HAP-1 (cell line): ENCODE data around the gene DST.

Experiments used
- DNase-seq, 2 experiments: peaks; one replicate each; pipeline ENCODE4 v3.0.0-alpha.2; 2016 to 2020; ENCODE audit warnings: low spot score in 2 of 2
- H3K27me3 ChIP-seq: fragments of 250-450 bp; sonication (Bioruptor Pico); 2 replicates; pipeline ENCODE4 v1.5.1; 2020; ENCODE audit warnings: low read depth, mild to moderate bottlenecking, moderate library complexity
- H3K36me3 ChIP-seq: fragments of 250-450 bp; sonication (Bioruptor Pico); replicated peaks from 2 replicates; pipeline ENCODE4 v1.5.1; 2020; ENCODE audit warnings: mild to moderate bottlenecking
- H3K4me1 ChIP-seq: fragments of 250-450 bp; sonication (Bioruptor Pico); 2 replicates; pipeline ENCODE4 v1.5.1; 2020; ENCODE audit warnings: mild to moderate bottlenecking
- H3K4me3 ChIP-seq: fragments of 250-450 bp; sonication (Bioruptor Pico); 2 replicates; pipeline ENCODE4 v1.5.1; 2020; ENCODE audit warnings: mild to moderate bottlenecking, moderate library complexity
- H3K9me3 ChIP-seq: fragments of 250-450 bp; sonication (Bioruptor Pico); 2 replicates; pipeline ENCODE4 v1.5.1; 2020; ENCODE audit warnings: mild to moderate bottlenecking, moderate library complexity
- in situ Hi-C: fragments of 300-500 bp; cut with MboI; formaldehyde crosslinking; loops from 3 replicates; pipeline ENCODE4 v1.14.3; 2020; ENCODE audit warnings: low sequenced_read_pairs, inconsistent platforms, mixed read lengths

Gene DST

GRCh38 chr6:56642366-56643261, at the start of gene DST:
TSS of gene DST (minus strand) at chr6:56642889.
- in situ Hi-C loops: loop anchor here (5.0 kb wide), 1 partner anchor 55 kb away; no protein-coding TSS in a partner anchor
- Histone ChIP-seq H3K36me3 (no peaks in the 10 kb centered on the region), H3K27me3 (no peaks in the 10 kb centered on the region), H3K9me3 (no peaks in the 10 kb centered on the region), H3K4me1 (peaks cover 6% of the 10 kb centered on the region; the same call in 1 of the 2 replicates), H3K4me3 (no peak within 1 kb of the TSS)
- peak; percentile 47 to 49 for DNase-seq

GRCh38 chr6:56691814-56692213, 49.1 kb upstream of the DST start:
- H3K27me3 ChIP-seq: no peaks in the 10 kb centered on the region
- no peaks in the 10 kb centered on the region for H3K9me3 ChIP-seq
- no peak overlapping the region for H3K4me3 ChIP-seq
- peaks cover 34% of the 10 kb centered on the region for H3K4me1 ChIP-seq
- no peak for DNase-seq
- H3K36me3 ChIP-seq: no peaks in the 10 kb centered on the region
- in situ Hi-C loops: no loop called here

GRCh38 chr6:56691286-56691595, 48.6 kb upstream of the DST start:
- H3K27me3 ChIP-seq: no peaks in the 10 kb centered on the region

GRCh38 chr6:56690519-56691285, 48.0 kb upstream of the DST start:
- Histone ChIP-seq H3K4me1 (peaks cover 34% of the 10 kb centered on the region), H3K4me3 (no peak overlapping the region), H3K27me3 (no peaks in the 10 kb centered on the region), H3K9me3 (no peaks in the 10 kb centered on the region), H3K36me3 (no peaks in the 10 kb centered on the region)
- DNase-seq: no peak
- in situ Hi-C loops: no loop called here

More at GRCh38 chr6:56691286-56691595, 48.6 kb upstream of the DST start:
- H3K4me1 ChIP-seq: peaks cover 34% of the 10 kb centered on the region
- no peaks in the 10 kb centered on the region for H3K36me3 ChIP-seq
- no peak overlapping the region for H3K4me3 ChIP-seq
- no peaks in the 10 kb centered on the region for H3K9me3 ChIP-seq
- peak; percentile 30 to 77 for DNase-seq
- in situ Hi-C loops: no loop called here

GRCh38 chr6:56689663-56690062, 47.0 kb upstream of the DST start:
- Histone ChIP-seq H3K4me3 (no peak overlapping the region), H3K4me1 (peaks cover 34% of the 10 kb centered on the region), H3K36me3 (no peaks in the 10 kb centered on the region), H3K9me3 (no peaks in the 10 kb centered on the region), H3K27me3 (no peaks in the 10 kb centered on the region)
- no peak for DNase-seq
- in situ Hi-C loops: no loop called here

GRCh38 chr6:56689114-56689513, 46.4 kb upstream of the DST start:
- H3K36me3 ChIP-seq: no peaks in the 10 kb centered on the region
- DNase-seq: no peak
- in situ Hi-C loops: no loop called here
- H3K4me3 ChIP-seq: no peak overlapping the region
- H3K27me3 ChIP-seq: no peaks in the 10 kb centered on the region
- H3K4me1 ChIP-seq: peaks cover 34% of the 10 kb centered on the region
- no peaks in the 10 kb centered on the region for H3K9me3 ChIP-seq

GRCh38 chr6:56688521-56688920, 45.8 kb upstream of the DST start:
- no peaks in the 10 kb centered on the region for H3K27me3 ChIP-seq
- no peaks in the 10 kb centered on the region for H3K36me3 ChIP-seq
- H3K4me1 ChIP-seq: peaks cover 31% of the 10 kb centered on the region
- no peaks in the 10 kb centered on the region for H3K9me3 ChIP-seq
- no peak for DNase-seq
- in situ Hi-C loops: no loop called here
- H3K4me3 ChIP-seq: no peak overlapping the region

- Histone ChIP-seq H3K4me3 (no peak overlapping the region), H3K27me3 (no peaks in the 10 kb centered on the region), H3K4me1 (peaks cover 22% of the 10 kb centered on the region), H3K9me3 (no peaks in the 10 kb centered on the region), H3K36me3 (no peaks in the 10 kb centered on the region)
- no peak for DNase-seq
- in situ Hi-C loops: no loop called here
These were observed 44.9 kb upstream of the DST start for GRCh38 chr6:56687551-56687950.

- H3K4me1 ChIP-seq: peaks cover 10% of the 10 kb centered on the region
- no peaks in the 10 kb centered on the region for H3K27me3 ChIP-seq
- H3K9me3 ChIP-seq: no peaks in the 10 kb centered on the region
- in situ Hi-C loops: no loop called here
- no peak overlapping the region for H3K4me3 ChIP-seq
- DNase-seq: no peak
- no peaks in the 10 kb centered on the region for H3K36me3 ChIP-seq
These were observed 43.7 kb upstream of the DST start for GRCh38 chr6:56686429-56686828.

- H3K36me3 ChIP-seq: no peaks in the 10 kb centered on the region
- no peaks in the 10 kb centered on the region for H3K9me3 ChIP-seq
- H3K4me1 ChIP-seq: peaks cover 6% of the 10 kb centered on the region
- H3K27me3 ChIP-seq: no peaks in the 10 kb centered on the region
- DNase-seq: no peak
- H3K4me3 ChIP-seq: no peak overlapping the region
- in situ Hi-C loops: no loop called here
These were observed 43.3 kb upstream of the DST start for GRCh38 chr6:56685994-56686393.

- no peaks in the 10 kb centered on the region for H3K9me3 ChIP-seq
- in situ Hi-C loops: no loop called here
- DNase-seq: no peak
- H3K4me3 ChIP-seq: no peak overlapping the region
- H3K36me3 ChIP-seq: no peaks in the 10 kb centered on the region
- no peaks in the 10 kb centered on the region; the same call in 1 of the 2 replicates for H3K4me1 ChIP-seq
- H3K27me3 ChIP-seq: no peaks in the 10 kb centered on the region
These were observed 42.5 kb upstream of the DST start for GRCh38 chr6:56685102-56685733.

GRCh38 chr6:56684342-56685101, 41.8 kb upstream of the DST start:
- no peak for DNase-seq
- H3K4me3 ChIP-seq: no peak overlapping the region
- no peaks in the 10 kb centered on the region for H3K36me3 ChIP-seq

GRCh38 chr6:56683882-56684281, 41.2 kb upstream of the DST start:
- Histone ChIP-seq H3K4me1 (no peaks in the 10 kb centered on the region; the same call in 1 of the 2 replicates), H3K27me3 (no peaks in the 10 kb centered on the region), H3K36me3 (no peaks in the 10 kb centered on the region), H3K4me3 (no peak overlapping the region), H3K9me3 (no peaks in the 10 kb centered on the region)
- in situ Hi-C loops: no loop called here
- DNase-seq: no peak

More at GRCh38 chr6:56684342-56685101, 41.8 kb upstream of the DST start:
- in situ Hi-C loops: no loop called here
- Histone ChIP-seq H3K9me3 (no peaks in the 10 kb centered on the region), H3K27me3 (no peaks in the 10 kb centered on the region), H3K4me1 (no peaks in the 10 kb centered on the region; the same call in 1 of the 2 replicates)
